Right forelimb (tissue), 1 donor: ENCODE results near the gene BCAS3.
"Not testable (repeated sequence)": the region's sequence is repeated elsewhere in the genome, so short reads cannot be mapped to it uniquely, and the experiment has no call there.

Experiments used
- DNase-seq: peaks from one replicate; pipeline ENCODE4 v3.0.0-alpha.2; 2018

BCAS3 gene

GRCh38 chr17:60747069-60747808 is 69.6 kb downstream of the BCAS3 start:
- no peak for DNase-seq

- DNase-seq = no peak
Observed at GRCh38 chr17:60748204-60748603, 70.6 kb downstream of the BCAS3 start.

- DNase-seq = no peak
Observed at GRCh38 chr17:60749050-60749449, 71.4 kb downstream of the BCAS3 start.

- no peak for DNase-seq
Observed at GRCh38 chr17:60749708-60750107, 72.1 kb downstream of the BCAS3 start.

- DNase-seq = no peak
Observed at GRCh38 chr17:60750640-60751039, 73.0 kb downstream of the BCAS3 start.

GRCh38 chr17:60751884-60752283 is 74.2 kb downstream of the BCAS3 start:
- DNase-seq = no peak

- no peak for DNase-seq
Observed at GRCh38 chr17:60752873-60753577, 75.4 kb downstream of the BCAS3 start.

- no peak for DNase-seq
Observed at GRCh38 chr17:60754057-60754604, 76.5 kb downstream of the BCAS3 start.

- DNase-seq = not testable (repeated sequence)
Observed at GRCh38 chr17:60756798-60757197, 79.1 kb downstream of the BCAS3 start.

- no peak for DNase-seq
Observed at GRCh38 chr17:60757437-60757836, 79.8 kb downstream of the BCAS3 start.

- DNase-seq = no peak
Observed at GRCh38 chr17:60759756-60760155, 82.1 kb downstream of the BCAS3 start.

- DNase-seq = not testable (repeated sequence)
Observed at GRCh38 chr17:60761301-60761700, 83.7 kb downstream of the BCAS3 start.

GRCh38 chr17:60766778-60767190 is 89.1 kb downstream of the BCAS3 start:
- no peak for DNase-seq

- DNase-seq = no peak
Observed at GRCh38 chr17:60767744-60768308, 90.2 kb downstream of the BCAS3 start.

- DNase-seq = no peak
Observed at GRCh38 chr17:60769327-60769726, 91.7 kb downstream of the BCAS3 start.

GRCh38 chr17:60770946-60771422 is 93.3 kb downstream of the BCAS3 start:
- DNase-seq = no peak

- DNase-seq = not testable (repeated sequence)
Observed at GRCh38 chr17:60771621-60772020, 94.0 kb downstream of the BCAS3 start.

GRCh38 chr17:60773552-60773951 is 95.9 kb downstream of the BCAS3 start:
- no peak for DNase-seq

GRCh38 chr17:60781880-60782412 is 104.3 kb downstream of the BCAS3 start:
- DNase-seq = no peak

GRCh38 chr17:60782742-60783141 is 105.1 kb downstream of the BCAS3 start:
- no peak for DNase-seq

- DNase-seq = no peak
Observed at GRCh38 chr17:60790205-60790604, 112.6 kb downstream of the BCAS3 start.

GRCh38 chr17:60792250-60792898 is 114.7 kb downstream of the BCAS3 start:
- no peak for DNase-seq

GRCh38 chr17:60798576-60798975 is 120.9 kb downstream of the BCAS3 start:
- DNase-seq = no peak
